Measurements from ENCODE around the gene SLC1A2.

SLC1A2 gene

GRCh38 chr11:35225946-35226520 is 193.3 kb downstream of the SLC1A2 start:
- H3K4me2 ChIP-seq: no peak overlapping the region
- no peaks in the 10 kb centered on the region for H4K20me1 ChIP-seq
- H3K4me1 ChIP-seq: no peaks in the 10 kb centered on the region
- no peak for TF ChIP-seq Cebpa-rat (IDR thresholded peaks at IDR 0.05)
- no peak overlapping the region for H3K9ac ChIP-seq
- no peak overlapping the region for H3K4me3 ChIP-seq
- H3K27me3 ChIP-seq: no peaks in the 10 kb centered on the region
- no peak overlapping the region for H3K27ac ChIP-seq
- H3K9me3 ChIP-seq: no peaks in the 10 kb centered on the region
- peaks cover 100% of the 10 kb centered on the region for H3K36me3 ChIP-seq

GRCh38 chr11:35223991-35224390 is 195.4 kb downstream of the SLC1A2 start:
- Histone ChIP-seq H3K27me3 (no peaks in the 10 kb centered on the region), H4K20me1 (no peaks in the 10 kb centered on the region), H3K36me3 (peaks cover 100% of the 10 kb centered on the region), H3K9ac (no peak overlapping the region), H3K9me3 (no peaks in the 10 kb centered on the region), H3K4me3 (no peak overlapping the region), H3K27ac (no peak overlapping the region), H3K4me1 (no peaks in the 10 kb centered on the region), H3K4me2 (no peak overlapping the region)
- TF ChIP-seq Cebpa-rat (IDR thresholded peaks at IDR 0.05): no peak

DNA sequence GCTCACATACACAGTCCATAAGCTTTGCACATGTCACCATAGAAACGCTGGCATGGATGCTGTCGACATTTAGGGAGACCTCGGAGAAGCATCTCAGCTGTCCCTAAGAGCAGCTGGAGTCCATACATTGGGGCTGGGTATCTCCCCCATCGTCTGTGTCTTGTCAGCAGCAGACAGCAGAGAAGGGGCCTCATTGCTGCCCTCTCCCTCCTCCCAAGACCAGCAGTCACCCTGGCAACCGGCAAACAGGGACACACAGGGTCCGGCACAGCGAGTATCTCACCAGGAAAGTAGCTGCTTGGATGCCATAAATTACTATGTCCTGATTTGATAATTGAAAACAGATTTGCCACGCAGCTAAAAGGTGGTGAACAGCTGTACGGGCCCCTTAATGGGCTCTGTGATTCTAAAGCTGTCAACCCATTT is 196.0 kb downstream of the SLC1A2 start:
- Histone ChIP-seq H4K20me1 (no peaks in the 10 kb centered on the region), H3K4me1 (no peaks in the 10 kb centered on the region), H3K4me3 (no peak overlapping the region), H3K27ac (no peak overlapping the region), H3K9me3 (no peaks in the 10 kb centered on the region), H3K9ac (no peak overlapping the region), H3K36me3 (peaks cover 100% of the 10 kb centered on the region), H3K27me3 (no peaks in the 10 kb centered on the region), H3K4me2 (no peak overlapping the region)
- no peak for TF ChIP-seq Cebpa-rat (IDR thresholded peaks at IDR 0.05)

GRCh38 chr11:35218956-35219355 is 200.4 kb downstream of the SLC1A2 start:
- Histone ChIP-seq H3K36me3 (peaks cover 98% of the 10 kb centered on the region), H3K27me3 (no peaks in the 10 kb centered on the region), H3K4me1 (no peaks in the 10 kb centered on the region), H3K4me2 (no peak overlapping the region), H4K20me1 (no peaks in the 10 kb centered on the region), H3K27ac (no peak overlapping the region), H3K4me3 (no peak overlapping the region), H3K9me3 (no peaks in the 10 kb centered on the region), H3K9ac (no peak overlapping the region)
- no peak for TF ChIP-seq Cebpa-rat (IDR thresholded peaks at IDR 0.05)

- Histone ChIP-seq H3K27ac (no peak overlapping the region), H3K4me3 (no peak overlapping the region), H3K4me2 (no peak overlapping the region), H3K9ac (no peak overlapping the region), H3K9me3 (no peaks in the 10 kb centered on the region), H3K27me3 (no peaks in the 10 kb centered on the region), H3K36me3 (peaks cover 96% of the 10 kb centered on the region), H3K4me1 (no peaks in the 10 kb centered on the region), H4K20me1 (no peaks in the 10 kb centered on the region)
- no peak for TF ChIP-seq Cebpa-rat (IDR thresholded peaks at IDR 0.05)
Measured at GRCh38 chr11:35216962-35217678, 202.2 kb downstream of the SLC1A2 start.

GRCh38 chr11:35215945-35216344 is 203.4 kb downstream of the SLC1A2 start:
- no peak overlapping the region for H3K4me3 ChIP-seq
- no peaks in the 10 kb centered on the region for H4K20me1 ChIP-seq
- H3K27ac ChIP-seq: no peak overlapping the region
- H3K36me3 ChIP-seq: peaks cover 93% of the 10 kb centered on the region
- no peak overlapping the region for H3K9ac ChIP-seq
- H3K9me3 ChIP-seq: no peaks in the 10 kb centered on the region
- no peak overlapping the region for H3K4me2 ChIP-seq
- H3K27me3 ChIP-seq: no peaks in the 10 kb centered on the region
- TF ChIP-seq Cebpa-rat (IDR thresholded peaks at IDR 0.05): no peak
- H3K4me1 ChIP-seq: no peaks in the 10 kb centered on the region

DNA sequence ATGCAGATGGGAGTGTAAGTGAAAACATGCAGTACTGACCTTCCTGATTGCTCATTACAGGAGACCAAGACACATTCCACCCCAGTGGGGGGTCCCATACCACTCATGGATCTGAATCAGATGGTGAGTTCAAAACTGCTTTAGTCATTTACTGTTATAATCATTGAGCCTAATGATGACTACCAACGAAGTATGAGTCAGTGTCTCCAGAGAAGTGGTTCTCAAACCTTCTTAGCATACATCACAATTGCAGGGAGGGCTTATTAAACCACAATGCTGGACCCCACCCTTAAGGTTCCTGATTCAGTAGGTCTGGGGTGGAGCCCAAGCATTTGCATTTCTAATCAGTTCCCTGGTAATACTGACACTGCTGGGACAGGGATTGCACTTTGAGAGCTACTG is 204.6 kb downstream of the SLC1A2 start:
- no peak overlapping the region for H3K9ac ChIP-seq
- H3K9me3 ChIP-seq: peaks cover 3% of the 10 kb centered on the region
- no peak for TF ChIP-seq Cebpa-rat (IDR thresholded peaks at IDR 0.05)
- peaks cover 92% of the 10 kb centered on the region for H3K36me3 ChIP-seq
- H3K27me3 ChIP-seq: no peaks in the 10 kb centered on the region
- H4K20me1 ChIP-seq: no peaks in the 10 kb centered on the region
- H3K4me2 ChIP-seq: no peak overlapping the region
- no peak overlapping the region for H3K27ac ChIP-seq
- H3K4me1 ChIP-seq: no peaks in the 10 kb centered on the region
- no peak overlapping the region for H3K4me3 ChIP-seq

GRCh38 chr11:35214226-35214770 is 205.1 kb downstream of the SLC1A2 start:
- H3K4me2 ChIP-seq: no peak overlapping the region
- H3K36me3 ChIP-seq: peaks cover 92% of the 10 kb centered on the region
- no peaks in the 10 kb centered on the region for H3K4me1 ChIP-seq
- no peak for TF ChIP-seq Cebpa-rat (IDR thresholded peaks at IDR 0.05)
- no peaks in the 10 kb centered on the region for H3K27me3 ChIP-seq
- no peaks in the 10 kb centered on the region for H4K20me1 ChIP-seq
- peaks cover 8% of the 10 kb centered on the region for H3K9me3 ChIP-seq
- H3K9ac ChIP-seq: no peak overlapping the region
- no peak overlapping the region for H3K27ac ChIP-seq
- H3K4me3 ChIP-seq: no peak overlapping the region

DNA sequence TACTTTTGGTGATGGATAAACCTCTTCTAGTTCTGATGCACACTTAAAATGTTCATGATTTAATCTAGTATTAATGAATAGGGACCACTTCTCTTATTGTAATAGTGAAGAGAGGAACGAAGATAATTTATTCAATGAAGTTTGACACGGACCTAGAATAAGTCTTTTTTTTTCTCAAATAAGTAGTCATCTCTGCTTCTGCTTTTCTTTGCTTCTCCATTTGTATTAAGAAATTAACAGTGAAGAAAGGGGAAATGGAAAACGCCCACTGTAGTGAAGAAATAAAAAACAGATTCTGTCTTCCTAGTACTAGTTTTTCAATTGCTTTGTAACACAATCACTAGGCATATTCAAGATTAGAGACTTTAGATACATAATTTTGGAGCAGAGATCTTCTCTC is 207.4 kb downstream of the SLC1A2 start:
- no peaks in the 10 kb centered on the region for H4K20me1 ChIP-seq
- peaks cover 92% of the 10 kb centered on the region for H3K36me3 ChIP-seq
- H3K27ac ChIP-seq: no peak overlapping the region
- no peak for TF ChIP-seq Cebpa-rat (IDR thresholded peaks at IDR 0.05)
- no peaks in the 10 kb centered on the region for H3K4me1 ChIP-seq
- H3K4me2 ChIP-seq: no peak overlapping the region
- H3K9ac ChIP-seq: no peak overlapping the region
- no peaks in the 10 kb centered on the region for H3K27me3 ChIP-seq
- H3K9me3 ChIP-seq: peaks cover 18% of the 10 kb centered on the region
- no peak overlapping the region for H3K4me3 ChIP-seq

DNA sequence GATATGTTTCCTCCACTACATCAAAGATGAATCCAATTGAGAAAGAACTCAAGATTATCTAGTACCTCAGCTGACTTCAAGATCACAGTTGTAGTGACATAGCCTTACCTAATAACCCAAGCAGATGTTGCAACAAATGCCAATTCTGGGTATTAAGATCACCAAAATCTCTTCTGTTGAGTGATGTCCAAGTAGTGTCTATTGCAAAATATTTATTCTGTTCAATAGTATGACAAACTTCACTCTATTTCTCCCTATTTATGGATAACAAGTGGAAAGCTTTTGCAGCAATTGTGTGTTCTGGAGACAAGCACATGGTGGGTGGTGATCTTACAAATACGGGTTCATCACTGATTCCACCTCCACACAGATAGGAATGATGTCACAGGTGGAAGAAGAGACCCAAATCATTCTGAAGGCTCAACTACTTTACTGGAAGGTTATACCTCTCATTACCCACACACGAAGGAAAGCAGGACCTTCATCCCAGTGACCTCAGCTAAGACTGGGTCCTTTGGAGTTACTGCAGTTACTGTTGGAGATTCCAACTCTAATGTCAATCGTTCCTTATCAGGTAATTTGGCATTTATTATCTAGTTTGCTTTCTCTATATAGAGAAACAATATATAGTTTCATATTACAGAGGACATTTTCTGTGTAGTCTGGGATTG is 208.3 kb downstream of the SLC1A2 start:
- no peak overlapping the region for H3K4me3 ChIP-seq
- H4K20me1 ChIP-seq: no peaks in the 10 kb centered on the region
- TF ChIP-seq Cebpa-rat (IDR thresholded peaks at IDR 0.05): no peak
- no peaks in the 10 kb centered on the region for H3K4me1 ChIP-seq
- H3K27me3 ChIP-seq: no peaks in the 10 kb centered on the region
- no peak overlapping the region for H3K4me2 ChIP-seq
- H3K9ac ChIP-seq: no peak overlapping the region
- H3K36me3 ChIP-seq: peaks cover 92% of the 10 kb centered on the region
- no peak overlapping the region for H3K27ac ChIP-seq
- H3K9me3 ChIP-seq: peaks cover 18% of the 10 kb centered on the region

Data from BLaER1 (cell line).